ENCODE data around the gene MSH3.

DNA sequence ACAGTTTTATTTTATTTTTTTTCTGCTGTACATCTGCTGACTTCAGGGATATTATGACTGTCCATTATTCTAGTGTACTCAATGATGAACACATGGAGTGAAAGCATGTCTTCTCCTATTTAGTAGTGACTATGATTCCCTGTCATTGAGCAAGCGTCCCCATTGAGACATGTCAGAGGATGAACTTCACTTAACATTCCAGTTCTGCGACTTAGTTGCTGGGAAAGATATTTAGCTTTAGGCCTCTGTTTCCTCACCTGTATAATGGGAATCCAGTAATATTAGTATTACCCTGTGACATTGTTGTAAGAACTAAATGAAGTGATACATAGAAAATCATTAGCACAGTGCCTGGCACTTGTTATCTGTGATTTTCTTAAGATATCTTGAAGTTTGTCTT, 145.1 kb downstream of the MSH3 start:
- TF ChIP-seq, protein P1, sequence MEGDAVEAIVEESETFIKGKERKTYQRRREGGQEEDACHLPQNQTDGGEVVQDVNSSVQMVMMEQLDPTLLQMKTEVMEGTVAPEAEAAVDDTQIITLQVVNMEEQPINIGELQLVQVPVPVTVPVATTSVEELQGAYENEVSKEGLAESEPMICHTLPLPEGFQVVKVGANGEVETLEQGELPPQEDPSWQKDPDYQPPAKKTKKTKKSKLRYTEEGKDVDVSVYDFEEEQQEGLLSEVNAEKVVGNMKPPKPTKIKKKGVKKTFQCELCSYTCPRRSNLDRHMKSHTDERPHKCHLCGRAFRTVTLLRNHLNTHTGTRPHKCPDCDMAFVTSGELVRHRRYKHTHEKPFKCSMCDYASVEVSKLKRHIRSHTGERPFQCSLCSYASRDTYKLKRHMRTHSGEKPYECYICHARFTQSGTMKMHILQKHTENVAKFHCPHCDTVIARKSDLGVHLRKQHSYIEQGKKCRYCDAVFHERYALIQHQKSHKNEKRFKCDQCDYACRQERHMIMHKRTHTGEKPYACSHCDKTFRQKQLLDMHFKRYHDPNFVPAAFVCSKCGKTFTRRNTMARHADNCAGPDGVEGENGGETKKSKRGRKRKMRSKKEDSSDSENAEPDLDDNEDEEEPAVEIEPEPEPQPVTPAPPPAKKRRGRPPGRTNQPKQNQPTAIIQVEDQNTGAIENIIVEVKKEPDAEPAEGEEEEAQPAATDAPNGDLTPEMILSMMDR (conservative IDR thresholded peaks at IDR 0.05; ENCODE audit: low read length): no peak
- TF ChIP-seq EZH2phosphoT487 (IDR thresholded peaks at IDR 0.05; ENCODE audit: borderline replicate concordance): no peak

Data from Loucy (cell line).